Ascending aorta (tissue), 2 donors: ENCODE results near the gene COL4A2. TPM values are rescaled to one million over a fixed set of nuclear protein-coding genes. Genes with fewer than 3 reads are reported as not detected.

Source experiments
- DNase-seq, 2 donors: peaks; one replicate each; pipeline ENCODE4 v3.0.0-alpha.2; 2019; ENCODE audit warnings: low spot score in 2 of 2
- H3K27ac ChIP-seq, 2 donors: fragments of 200-600 bp; sonication (generic); one replicate each; pipeline ENCODE4 v1.5.1; 2016 to 2017; ENCODE audit warnings: mild to moderate bottlenecking in 1 of 2
- H3K27me3 ChIP-seq: fragments of 200-600 bp; sonication (generic); one replicate; pipeline ENCODE4 v1.5.1; 2017
- H3K36me3 ChIP-seq, 2 donors: fragments of 200-600 bp; sonication (generic); one replicate each; pipeline ENCODE4 v1.5.1; 2016
- H3K4me1 ChIP-seq, 2 donors: fragments of 200-600 bp; sonication (generic); one replicate each; pipeline ENCODE4 v1.5.1; 2016 to 2017; ENCODE audit warnings: mild to moderate bottlenecking in 1 of 2
- H3K4me3 ChIP-seq, 2 donors: fragments of 200-600 bp; sonication (generic); one replicate each; pipeline ENCODE4 v1.5.1; 2016 to 2017; ENCODE audit warnings: mild to moderate bottlenecking in 1 of 2
- H3K9me3 ChIP-seq, 2 donors: fragments of 200-600 bp; sonication (generic); one replicate each; pipeline ENCODE4 v1.5.1; 2016
- CTCF ChIP-seq, 3 experiments: fragments of 200-600 bp in 2 of 3; fragments of 450-650 bp in 1 of 3; sonication (generic) in 2 of 3; IDR thresholded peaks; one replicate each; pipeline ENCODE4 v1.5.1; 2016 to 2019; ENCODE audit warnings: antibody characterized with exemption in 3 of 3, mild to moderate bottlenecking in 1 of 3, moderate library complexity in 1 of 3
- intact Hi-C: fragments of 100-400 bp; cut with DNase I; formaldehyde crosslinking; loops from one replicate; pipeline ENCODE4 v1.15.1; 2023
- total RNA-seq: library from RNA; depleted of rRNA; stranded (reverse); fragments of >200 nt; gene quantifications from one replicate; pipeline ENCODE4 v1.1.0, GENCODE V29; 2016

Gene COL4A2
- total RNA-seq, 1 donor from 2014 or later: 1,227 TPM

GRCh38 chr13:110422913-110423688 is 116.0 kb downstream of the COL4A2 start:
- TF ChIP-seq CTCF (IDR thresholded peaks at IDR 0.05): no peak
- Histone ChIP-seq H3K9me3 (no peaks in the 10 kb centered on the region), H3K4me1 (peaks cover 12 to 43% of the 10 kb centered on the region in 2 donors), H3K36me3 (peaks cover 9 to 25% of the 10 kb centered on the region in 2 donors), H3K27me3 (no peaks in the 10 kb centered on the region), H3K27ac (peak overlapping the region; percentile 90 to 91), H3K4me3 (no peak overlapping the region)
- intact Hi-C loops: no loop called here
- DNase-seq: no peak

- intact Hi-C loops: no loop called here
- Histone ChIP-seq H3K4me1 (peaks cover 12 to 37% of the 10 kb centered on the region in 2 donors), H3K36me3 (peaks cover 16 to 32% of the 10 kb centered on the region in 2 donors)
Observed at GRCh38 chr13:110423689-110424302, 116.7 kb downstream of the COL4A2 start.

GRCh38 chr13:110424569-110425443 is 117.7 kb downstream of the COL4A2 start:
- no peak for DNase-seq
- Histone ChIP-seq H3K27ac (peak overlapping the region; percentile 44 to 64), H3K36me3 (peaks cover 26 to 38% of the 10 kb centered on the region in 2 donors), H3K9me3 (no peaks in the 10 kb centered on the region), H3K27me3 (no peaks in the 10 kb centered on the region), H3K4me1 (peaks cover 12 to 31% of the 10 kb centered on the region in 2 donors), H3K4me3 (peak overlapping the region in 1 of 2 donors; percentile 4)
- intact Hi-C loops: no loop called here
- no peak for TF ChIP-seq CTCF (IDR thresholded peaks at IDR 0.05)

More at GRCh38 chr13:110423689-110424302, 116.7 kb downstream of the COL4A2 start:
- Histone ChIP-seq H3K27me3 (no peaks in the 10 kb centered on the region), H3K27ac (peak overlapping the region; percentile 90 to 91), H3K4me3 (no peak overlapping the region), H3K9me3 (no peaks in the 10 kb centered on the region)
- no peak for DNase-seq
- no peak for TF ChIP-seq CTCF (IDR thresholded peaks at IDR 0.05)

GRCh38 chr13:110425444-110425780 is 118.3 kb downstream of the COL4A2 start:
- DNase-seq: no peak
- no peak for TF ChIP-seq CTCF (IDR thresholded peaks at IDR 0.05)
- no peaks in the 10 kb centered on the region for H3K9me3 ChIP-seq
- no peaks in the 10 kb centered on the region for H3K27me3 ChIP-seq
- peak overlapping the region; percentile 28 to 64 for H3K27ac ChIP-seq
- H3K4me3 ChIP-seq: peak overlapping the region in 1 of 2 donors; percentile 4
- intact Hi-C loops: no loop called here
- peaks cover 32 to 44% of the 10 kb centered on the region in 2 donors for H3K36me3 ChIP-seq
- H3K4me1 ChIP-seq: peaks cover 12 to 31% of the 10 kb centered on the region in 2 donors

GRCh38 chr13:110426735-110427134 is 119.7 kb downstream of the COL4A2 start:
- H3K4me3 ChIP-seq: no peak overlapping the region
- H3K9me3 ChIP-seq: no peaks in the 10 kb centered on the region
- no peaks in the 10 kb centered on the region for H3K27me3 ChIP-seq
- peaks cover 12 to 24% of the 10 kb centered on the region in 2 donors for H3K4me1 ChIP-seq
- intact Hi-C loops: no loop called here
- H3K36me3 ChIP-seq: peaks cover 45 to 53% of the 10 kb centered on the region in 2 donors
- peak overlapping the region; percentile 28 to 64 for H3K27ac ChIP-seq
- no peak for DNase-seq
- no peak for TF ChIP-seq CTCF (IDR thresholded peaks at IDR 0.05)
